Measurements from ENCODE around the gene MOB3C.

DNA sequence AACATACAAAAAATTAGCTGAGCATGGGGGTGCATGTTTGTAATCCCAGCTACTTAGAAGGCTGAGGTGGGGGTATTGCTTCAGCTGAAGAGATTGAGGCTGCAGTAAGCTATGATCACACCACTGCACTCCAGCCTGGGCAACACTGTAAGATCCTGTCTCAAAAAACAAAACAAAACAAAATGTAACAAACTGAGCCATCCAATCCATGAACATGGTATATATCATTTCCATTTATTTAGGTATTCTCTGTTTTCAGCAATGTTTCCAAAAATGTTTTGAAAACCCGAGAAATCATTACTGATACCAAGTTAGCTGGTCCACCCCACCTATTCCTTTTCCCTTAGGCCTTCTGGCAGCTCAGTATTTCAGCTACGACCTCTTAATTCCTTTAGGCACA is 33.2 kb upstream of the MOB3C start:
- TF ChIP-seq EP300 (IDR thresholded peaks at IDR 0.05) (no peak), POLR2A (IDR thresholded peaks at IDR 0.05) (no peak)
- TF ChIP-seq, protein P1, sequence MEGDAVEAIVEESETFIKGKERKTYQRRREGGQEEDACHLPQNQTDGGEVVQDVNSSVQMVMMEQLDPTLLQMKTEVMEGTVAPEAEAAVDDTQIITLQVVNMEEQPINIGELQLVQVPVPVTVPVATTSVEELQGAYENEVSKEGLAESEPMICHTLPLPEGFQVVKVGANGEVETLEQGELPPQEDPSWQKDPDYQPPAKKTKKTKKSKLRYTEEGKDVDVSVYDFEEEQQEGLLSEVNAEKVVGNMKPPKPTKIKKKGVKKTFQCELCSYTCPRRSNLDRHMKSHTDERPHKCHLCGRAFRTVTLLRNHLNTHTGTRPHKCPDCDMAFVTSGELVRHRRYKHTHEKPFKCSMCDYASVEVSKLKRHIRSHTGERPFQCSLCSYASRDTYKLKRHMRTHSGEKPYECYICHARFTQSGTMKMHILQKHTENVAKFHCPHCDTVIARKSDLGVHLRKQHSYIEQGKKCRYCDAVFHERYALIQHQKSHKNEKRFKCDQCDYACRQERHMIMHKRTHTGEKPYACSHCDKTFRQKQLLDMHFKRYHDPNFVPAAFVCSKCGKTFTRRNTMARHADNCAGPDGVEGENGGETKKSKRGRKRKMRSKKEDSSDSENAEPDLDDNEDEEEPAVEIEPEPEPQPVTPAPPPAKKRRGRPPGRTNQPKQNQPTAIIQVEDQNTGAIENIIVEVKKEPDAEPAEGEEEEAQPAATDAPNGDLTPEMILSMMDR (IDR thresholded peaks at IDR 0.05): no peak

Data from tibial nerve (tissue), 4 donors.